HG02973 (cell line): ENCODE results near the gene CHD5.

Source experiments
- ATAC-seq: cut with Tn5 transposase; IDR thresholded peaks from one replicate; pipeline ENCODE4 v1.9.1; 2021; ENCODE audit warnings: moderate library complexity; ENCODE audit not compliant: unreplicated experiment

The CHD5 gene

DNA sequence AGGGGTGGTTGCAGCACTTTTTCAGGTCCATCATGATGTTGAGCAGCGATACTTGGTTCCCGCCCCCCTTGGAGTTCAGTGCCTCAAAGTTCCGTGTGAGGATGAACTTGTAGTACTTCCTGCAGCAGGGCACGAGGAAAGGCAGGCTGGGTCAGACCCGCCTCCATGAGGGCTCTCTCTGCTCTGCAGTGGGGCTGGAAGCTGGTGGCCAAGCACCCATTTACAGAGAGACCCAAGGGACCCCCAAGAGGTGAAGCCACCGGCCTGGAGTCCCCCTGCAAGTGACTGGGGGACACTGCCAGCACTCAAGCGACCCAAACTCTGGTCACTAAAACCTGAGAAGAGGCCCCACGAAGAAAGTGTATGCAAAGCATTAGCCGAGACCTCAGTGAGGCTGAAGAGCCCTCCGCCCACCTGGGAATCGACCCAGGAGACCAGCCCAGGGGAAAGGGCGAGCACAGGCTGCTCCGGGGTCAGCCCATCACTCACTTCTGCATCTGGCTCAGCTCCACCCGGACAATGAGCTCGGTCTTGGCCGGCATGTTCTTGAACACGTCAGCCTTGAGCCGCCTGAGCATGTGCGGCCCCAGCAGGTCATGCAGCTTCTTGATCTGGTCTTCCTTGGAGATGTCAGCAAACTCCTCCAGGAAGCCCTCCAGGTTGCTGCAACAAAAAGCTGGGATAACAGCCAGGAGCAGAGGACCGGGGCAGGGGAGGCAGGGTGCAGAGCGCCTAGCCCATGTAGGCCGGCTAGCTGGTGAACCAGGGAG, 45.2 kb downstream of the CHD5 start:
- no peak for ATAC-seq

DNA sequence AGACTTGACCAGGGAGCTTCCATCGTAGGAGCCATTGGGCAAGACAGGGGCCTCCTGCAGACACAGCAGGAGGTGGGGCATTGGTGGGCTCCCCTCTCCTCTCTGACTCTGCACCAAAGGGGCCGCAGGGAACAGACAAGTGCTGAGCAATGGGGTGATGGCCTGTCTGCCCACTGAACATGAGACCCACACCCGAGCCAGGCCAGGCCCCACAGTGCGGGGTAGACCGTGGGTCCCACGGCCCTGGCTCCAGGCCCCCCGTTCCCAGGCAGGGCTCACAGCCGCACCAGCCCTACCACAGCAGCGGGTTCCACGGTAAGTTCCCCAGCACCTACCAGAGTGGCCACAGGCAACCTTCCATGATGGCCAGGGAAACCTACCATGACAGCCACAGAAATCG, 45.9 kb downstream of the CHD5 start:
- ATAC-seq: no peak

DNA sequence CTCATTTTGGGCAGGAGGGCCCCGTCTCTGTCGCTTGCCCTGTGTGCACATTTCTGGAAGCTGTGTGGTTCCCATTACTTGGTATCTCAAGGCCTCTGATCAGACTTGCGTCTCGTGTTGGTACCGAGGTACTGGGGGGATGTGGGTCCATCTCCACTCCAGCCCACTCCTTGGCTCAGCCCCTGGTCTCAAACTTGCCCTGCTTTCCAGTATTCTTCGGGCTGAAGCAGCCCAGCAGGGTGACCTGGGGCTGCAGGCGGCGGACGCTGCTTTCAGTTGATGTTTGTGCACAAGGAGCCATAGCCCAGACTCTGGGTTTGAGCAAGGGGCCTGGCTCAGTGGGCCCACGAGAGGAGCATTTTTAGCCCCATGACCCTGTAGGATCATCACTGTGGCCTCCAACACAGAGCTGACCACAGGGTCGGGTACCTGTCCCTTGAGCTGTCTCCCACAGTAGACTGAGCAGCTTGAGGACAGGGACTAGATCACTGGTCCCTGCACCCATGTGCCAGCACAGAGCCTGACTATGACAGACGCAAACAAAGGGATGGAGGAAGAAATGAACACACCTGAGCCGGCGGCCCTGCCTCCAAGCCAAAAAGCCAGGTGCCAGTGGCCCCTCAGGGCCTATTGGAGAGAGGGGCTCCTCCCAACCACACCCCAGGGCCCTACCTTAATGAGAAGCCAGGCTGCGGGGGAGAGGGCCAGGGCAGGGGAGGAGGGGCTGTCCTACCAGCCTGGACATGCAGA, 46.8 kb downstream of the CHD5 start:
- no peak for ATAC-seq

DNA sequence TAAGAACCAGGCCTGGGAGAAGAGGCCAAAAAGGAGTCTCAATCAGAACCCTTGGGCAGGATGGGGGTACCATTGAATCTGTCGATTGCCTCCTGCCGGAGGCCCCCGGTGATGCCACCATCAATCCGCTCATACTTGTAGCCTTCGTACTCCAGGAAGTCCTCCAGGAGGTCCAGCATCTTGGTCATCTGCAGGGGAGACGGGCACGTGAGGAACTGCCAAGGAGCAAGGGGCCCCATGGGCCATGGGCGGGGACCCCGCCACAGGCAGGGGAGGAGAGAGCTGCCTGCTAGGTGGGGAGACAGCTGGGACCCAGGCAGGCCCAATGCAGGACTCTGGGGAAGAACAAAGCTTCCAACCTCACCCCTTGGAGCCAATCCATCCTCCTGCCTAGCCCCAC, 48.6 kb downstream of the CHD5 start:
- no peak for ATAC-seq

DNA sequence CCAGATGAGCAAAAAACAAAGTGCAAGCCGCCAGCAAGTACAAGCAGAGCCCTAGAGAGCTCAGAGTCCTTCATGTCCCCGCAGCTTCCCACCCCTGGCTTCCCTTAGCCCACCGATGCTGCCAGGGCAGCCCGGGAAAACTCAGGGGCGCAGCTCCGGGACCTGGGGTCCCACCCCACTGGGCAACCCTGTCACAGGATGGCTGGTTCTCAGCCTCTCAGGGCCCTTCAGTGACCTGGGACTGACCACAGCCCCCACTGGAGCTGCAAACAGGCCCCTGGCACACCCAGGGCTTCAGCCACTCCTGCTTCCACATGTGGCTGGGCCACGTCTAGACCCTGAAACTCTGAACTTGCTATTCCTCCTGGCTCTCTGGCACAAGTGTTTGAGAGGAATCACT, 49.5 kb downstream of the CHD5 start:
- ATAC-seq: no peak

DNA sequence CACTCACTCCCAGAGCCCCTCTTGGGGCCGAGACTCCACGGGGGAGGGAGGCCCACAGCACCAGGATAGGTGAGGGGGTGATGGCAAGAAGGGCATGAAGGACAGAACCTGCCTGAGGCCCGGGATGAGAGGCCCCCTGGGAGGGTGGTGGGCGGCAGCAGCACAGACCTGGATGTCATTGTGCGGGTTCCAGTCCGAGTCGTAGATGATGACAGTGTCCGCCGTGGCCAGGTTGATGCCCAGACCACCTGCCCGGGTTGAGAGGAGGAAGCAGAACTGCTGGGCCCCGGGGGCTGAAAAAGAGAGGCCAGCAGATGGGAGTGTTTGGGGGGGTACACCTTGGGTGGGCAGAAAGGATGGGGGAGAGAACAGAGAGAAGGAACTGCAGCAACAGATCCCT, 50.1 kb downstream of the CHD5 start:
- no peak for ATAC-seq

DNA sequence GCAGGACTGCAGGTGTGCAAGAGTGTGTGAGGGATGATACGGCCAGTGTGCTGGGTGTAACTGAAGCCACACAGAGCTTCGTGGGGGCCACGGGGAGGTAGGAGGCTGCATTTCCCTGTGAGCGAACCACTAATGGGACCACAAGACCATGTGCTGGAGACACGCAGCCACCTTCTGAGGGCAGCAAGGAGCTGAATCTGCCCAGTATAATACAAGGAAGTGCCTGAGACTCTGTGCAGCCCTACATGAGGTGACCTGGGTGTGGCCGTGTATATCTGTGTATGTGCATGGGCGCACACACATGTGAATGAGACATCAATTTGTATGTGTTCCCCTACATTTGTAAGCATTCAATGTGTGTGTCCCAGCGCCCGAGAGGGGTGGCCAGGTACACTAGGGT, 50.8 kb downstream of the CHD5 start:
- ATAC-seq: no peak

DNA sequence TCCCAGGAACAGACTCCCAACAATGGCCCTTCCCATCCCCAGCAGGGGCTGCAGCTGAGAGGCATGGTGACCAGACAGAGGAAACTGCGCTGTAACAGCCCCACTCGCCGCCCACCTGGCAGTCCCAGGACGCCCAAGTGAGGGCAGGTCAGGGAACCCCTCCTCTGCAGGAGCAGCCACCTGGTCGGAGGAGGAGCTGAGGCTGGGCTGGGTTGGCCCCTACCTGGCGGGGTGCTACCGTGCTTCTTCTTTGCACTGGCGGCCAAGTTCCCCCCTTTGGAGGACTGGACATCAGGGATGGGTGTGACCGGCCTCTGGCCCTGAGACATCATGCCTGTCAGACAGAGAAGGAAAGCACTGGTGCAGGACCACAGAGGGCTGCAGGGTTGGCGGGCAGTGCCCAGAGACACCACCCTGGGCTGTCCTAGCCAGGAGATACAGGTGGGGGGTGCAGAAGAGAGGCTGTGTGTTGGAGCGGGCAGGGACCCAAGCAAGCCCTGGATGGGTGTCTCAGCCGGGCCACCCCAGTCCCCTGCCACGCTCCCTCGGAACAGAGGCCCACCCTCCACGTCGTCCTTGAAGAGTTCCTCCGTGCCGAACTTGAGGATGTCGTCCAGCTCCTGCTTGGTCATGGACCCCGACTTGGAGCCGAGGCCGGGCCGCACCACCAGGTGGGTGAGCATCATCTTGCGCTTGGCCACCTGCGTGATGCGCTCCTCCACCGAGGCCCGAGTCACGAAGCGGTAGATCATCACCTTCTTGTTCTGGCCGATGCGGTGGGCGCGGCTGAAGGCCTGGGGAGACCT, 51.6 kb downstream of the CHD5 start:
- no peak for ATAC-seq

DNA sequence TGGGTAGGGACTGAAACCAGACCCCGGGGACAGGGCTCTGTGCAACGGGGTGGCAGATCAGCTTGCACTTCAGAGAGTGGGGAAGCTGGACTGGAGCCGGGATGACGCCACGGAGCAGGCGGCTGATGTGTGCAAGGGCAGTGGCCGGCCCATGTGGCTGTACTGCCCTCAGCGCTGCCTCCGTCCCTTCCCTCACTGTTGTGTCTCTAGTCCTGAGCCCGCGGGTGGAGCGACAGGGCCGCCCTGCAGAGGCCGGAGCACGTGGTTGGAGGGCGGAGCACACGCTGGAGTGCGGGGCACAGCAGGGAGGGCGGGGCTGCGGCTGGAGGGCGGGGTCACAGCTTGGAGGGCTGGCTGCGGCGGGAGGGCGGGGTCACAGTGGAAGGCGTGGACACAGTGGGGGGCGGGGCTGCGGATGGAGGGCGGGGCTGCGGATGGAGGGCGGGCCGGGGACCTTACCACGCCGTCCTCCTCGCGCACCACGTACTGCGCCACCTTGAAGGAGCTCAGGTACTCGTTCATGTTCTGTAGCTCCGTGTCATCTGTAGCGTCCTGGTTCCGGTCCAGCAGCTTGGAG, 52.4 kb downstream of the CHD5 start:
- no peak for ATAC-seq

DNA sequence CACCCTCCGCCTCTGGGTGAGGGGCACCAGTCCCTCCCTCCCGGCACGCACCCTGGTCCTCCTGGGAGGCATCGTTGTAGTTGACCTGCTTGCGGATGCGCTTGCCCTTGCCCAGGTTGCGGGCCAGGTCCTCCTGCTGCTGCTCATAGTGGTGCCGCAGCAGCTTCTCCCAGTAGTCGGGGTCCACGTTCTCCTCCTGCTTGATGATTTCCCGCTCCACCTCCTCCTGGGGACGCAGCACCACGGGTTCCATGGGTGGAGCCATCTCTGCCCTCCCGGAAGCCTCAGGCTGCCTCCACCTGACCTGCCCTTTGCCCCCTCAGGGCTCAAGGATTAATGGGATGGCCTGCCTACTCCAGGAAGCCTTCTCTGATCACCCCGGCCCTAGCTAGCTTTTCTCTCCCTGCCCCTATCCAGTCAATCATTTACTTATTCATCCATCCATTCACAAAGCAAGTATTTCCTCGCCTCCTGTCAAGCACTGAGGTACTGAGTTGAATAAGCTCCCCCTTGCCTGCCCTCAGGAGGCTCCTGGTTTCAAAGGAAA, 53.5 kb downstream of the CHD5 start:
- ATAC-seq: no peak

DNA sequence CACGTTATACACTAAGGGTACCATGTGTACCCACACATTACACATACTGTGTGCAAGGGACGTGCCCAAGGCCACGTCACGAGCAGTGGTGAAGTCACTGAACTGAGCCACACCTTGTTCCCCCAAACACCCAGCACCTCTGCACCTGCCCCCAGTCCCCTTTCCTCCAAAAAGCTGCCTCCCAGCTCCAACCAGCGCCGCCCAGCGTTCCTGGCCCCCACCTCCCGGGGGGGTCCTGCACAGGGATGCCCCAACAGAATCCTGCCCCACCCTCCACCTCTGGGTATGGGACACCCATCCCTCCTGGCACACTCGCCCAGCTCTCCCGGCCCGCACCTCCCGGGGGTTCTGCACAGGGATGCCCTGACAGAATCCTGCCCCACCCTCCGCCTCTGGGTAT, 54.1 kb downstream of the CHD5 start:
- no peak for ATAC-seq

DNA sequence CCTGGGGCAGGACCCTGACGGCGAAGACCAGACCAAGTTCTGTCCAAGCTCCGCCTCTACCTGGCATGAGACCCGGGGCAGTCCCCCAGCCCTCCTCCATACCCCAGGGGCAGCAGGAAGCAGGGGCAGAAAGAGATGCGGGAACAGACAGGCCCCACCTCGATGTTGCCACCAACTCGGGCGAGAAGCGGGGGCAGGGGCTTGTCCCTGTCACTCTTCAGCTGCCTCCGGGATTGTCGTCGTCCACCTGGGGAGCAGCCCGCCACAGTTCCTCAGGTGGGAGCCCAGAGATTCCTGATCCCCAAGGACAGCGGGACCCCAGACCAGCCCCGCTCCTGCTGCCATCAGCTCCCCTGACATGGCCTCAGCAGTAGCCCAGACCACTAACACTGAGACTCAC, 54.8 kb downstream of the CHD5 start:
- no peak for ATAC-seq

DNA sequence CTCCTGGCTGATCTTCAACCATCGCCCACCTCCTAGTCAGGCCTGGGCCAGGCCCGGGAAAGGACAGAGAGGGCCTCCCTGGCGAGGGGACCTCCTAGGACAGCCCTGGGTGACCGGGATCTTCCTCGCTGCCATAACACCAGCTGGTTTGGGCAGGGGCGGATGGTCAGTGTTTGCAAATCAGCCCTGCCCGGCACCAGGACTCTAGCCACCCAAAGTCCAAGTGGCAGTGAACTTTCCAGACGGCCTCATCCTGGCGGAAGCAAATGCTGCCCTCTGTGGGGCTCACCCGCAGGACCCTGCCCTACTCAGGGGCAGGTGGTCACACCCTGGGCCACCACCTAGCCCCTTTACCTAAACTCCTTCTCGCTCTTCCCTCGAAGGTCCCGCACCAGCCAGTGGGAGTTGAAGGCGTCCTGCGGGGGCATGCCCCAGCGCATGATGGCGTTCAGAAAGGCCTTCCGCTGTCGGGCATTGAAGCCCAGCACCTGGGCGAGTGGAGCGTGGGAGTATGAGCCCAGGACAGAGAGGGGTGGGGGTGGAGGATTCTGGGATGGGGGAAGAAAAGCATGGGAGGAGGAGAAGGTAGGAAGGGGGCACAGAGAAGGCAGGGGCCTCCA, 55.3 kb downstream of the CHD5 start:
- ATAC-seq: no peak

DNA sequence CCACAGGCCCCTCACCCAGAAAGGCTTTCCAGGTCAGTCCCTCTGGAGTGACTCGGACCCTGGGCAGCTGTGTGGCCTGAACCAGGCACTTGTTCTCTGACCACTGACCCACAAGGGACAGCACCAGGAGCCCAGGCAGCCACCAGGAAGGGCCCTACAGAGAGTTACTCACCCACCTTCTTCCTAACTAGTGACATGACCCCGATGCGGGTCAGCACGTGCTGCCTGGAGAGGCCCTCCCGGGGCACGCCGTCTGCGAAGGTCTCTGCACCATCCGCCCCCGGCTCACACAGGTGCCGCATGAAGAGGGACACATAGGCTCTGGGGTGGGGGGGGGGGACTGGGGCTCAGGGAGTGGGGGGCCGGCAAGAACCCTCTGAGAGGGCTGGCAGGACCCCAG, 55.8 kb downstream of the CHD5 start:
- no peak for ATAC-seq

DNA sequence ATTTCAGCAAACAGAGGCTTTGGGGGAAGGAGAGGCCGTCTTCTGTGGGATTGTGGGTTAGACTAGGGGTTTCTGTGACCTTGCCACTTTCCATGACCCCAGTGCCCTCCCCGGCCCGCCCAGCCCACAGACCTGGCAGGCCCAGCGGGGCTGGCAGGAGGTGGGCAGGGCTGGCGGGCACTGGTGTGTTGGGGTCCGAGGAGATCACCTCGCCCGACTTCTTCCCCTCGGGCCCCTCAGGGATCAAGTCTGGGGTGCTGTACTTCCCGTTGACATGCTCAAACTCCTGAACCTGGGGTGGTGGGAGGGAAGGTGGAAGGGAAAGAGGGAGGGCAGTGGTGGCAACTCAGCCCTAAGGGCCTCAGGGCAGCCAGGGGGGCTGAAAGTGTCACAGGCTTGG, 56.3 kb downstream of the CHD5 start:
- no peak for ATAC-seq

DNA sequence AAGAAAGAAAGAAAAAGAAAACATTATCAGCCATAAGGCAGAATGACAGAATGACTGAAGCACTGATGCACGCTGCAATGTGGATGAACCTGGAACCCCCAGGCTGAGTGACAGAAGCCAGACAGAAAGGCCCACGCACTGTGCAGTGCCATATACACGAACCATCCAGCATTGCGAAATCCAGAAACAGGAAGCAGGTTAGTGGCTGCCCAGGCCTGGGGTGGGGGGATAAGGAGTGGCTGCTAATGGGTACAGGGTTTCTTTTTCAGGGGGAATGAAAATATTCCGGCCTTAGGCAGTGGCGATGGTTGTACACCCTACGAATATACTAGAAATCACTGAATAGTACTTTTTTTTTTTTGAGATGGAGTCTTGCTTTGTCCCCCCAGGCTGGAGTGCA, 57.0 kb downstream of the CHD5 start:
- no peak for ATAC-seq

DNA sequence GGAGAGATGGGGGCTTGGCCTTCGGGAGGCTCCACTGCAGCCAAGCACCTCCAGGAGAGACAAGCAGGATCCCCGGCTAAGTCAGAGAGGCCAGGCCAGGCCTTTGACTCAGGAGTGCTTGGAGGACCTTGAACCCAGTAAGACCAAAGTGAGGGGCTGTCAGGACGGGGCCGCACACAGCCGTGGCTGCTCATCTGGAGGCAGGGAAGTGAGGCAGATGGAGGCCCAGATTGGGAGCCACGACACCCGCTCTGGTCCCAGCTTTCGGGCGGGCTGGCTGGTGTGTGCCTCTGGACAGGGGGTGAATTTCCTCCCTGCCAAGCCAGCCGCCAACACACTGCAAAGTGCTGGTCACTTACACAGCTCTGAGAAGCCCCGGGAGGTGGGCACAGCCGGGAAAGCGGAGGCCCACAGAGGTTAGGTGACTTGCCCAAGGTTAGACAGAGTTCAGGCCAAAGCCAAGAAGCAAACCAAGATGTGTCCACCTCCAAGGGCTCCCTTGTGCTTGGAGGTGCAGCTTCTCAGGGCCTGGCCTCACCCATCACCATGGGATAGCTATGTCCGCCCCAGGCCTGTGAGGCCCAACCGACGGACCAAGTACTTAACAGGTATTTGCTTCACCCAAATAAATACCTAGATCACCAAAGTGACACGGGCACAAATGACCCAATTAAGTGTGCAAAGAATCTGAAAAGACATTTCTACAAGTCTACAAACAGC, 58.3 kb downstream of the CHD5 start:
- ATAC-seq: no peak

DNA sequence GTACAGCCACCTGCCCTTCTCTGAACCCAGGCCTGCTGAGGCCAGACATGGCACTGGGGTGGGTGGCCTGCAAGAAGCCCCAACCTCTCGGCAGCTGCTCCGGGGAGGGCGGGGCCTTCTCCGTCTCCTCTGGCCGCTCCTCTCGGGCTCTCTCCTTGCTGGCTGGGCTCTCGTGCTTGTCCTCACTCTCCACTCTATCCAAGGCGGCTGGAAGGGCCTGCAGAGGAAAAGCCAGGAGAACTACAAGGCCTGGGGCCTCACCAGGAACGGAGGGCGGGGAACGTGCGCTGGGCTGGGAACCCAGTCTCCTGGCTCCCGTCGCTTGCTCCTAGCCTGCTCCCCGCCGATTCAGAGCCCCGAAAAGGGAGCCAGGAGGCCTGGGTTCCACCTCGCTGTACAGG, 59.1 kb downstream of the CHD5 start:
- no peak for ATAC-seq

DNA sequence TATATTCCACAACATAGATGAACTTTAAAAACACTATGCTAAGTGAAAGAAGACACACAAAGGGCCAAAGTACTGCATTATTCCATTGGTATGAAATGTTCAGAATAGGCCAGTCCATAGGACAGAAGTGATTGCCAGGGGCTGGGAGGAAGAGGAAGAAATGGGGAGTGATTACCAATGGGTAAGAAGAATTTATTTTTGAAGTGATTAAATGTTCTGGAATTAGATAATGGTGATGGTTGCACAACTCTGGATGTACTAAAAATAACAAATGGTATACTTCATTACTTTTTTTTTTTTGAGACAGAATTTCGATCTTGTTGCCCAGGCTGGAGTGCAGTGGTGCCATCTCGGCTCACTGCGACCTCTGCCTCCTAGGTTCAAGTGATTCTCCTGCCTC, 61.7 kb downstream of the CHD5 start:
- no peak for ATAC-seq

DNA sequence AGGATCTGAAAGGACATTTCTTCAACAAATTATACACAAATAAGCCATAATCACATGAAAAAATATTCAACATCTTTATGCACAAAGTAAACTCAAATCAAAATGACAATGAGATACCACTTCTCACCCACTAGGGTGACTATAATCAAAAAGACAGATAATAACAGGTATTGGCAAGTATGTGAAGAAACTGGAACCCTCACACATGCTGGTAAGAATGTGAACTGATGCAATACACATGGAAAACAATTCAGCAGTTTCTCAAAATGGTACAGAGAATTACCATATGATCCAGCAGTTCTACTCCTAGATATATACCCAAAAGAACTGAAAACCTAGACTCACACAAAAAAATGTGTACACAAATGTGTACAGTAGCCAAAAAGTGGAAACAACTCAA, 62.5 kb downstream of the CHD5 start:
- ATAC-seq: no peak
